NCI-H1694 (cell line): Measurements from ENCODE around the gene PLSCR3.
"Not testable (repeated sequence)": the region's sequence is repeated elsewhere in the genome, so short reads cannot be mapped to it uniquely, and the experiment has no call there.

Experiments
- DNase-seq: peaks from one replicate; lab custom pipeline; 2025; lab: John Stamatoyannopoulos, UW

PLSCR3 gene

DNA sequence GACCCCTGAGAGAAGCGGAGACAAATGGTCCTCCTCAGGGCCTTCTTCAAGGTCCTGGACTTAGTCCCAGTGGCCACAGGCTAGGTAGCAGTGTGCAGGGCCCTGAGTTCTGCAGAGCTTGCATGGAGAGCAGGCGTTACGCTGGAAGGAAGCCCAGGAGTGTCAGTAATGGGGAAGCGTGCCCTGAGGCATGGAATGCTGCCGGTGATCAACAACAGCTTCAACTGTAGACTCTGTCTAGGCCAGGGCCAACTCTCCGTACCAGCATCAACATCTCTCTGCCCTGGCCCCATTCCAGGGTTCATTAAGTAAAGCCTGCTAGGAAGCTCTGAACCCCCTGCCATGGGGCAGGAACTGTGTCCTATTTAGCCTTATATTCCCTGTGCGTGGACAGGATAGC, 14.0 kb downstream of the PLSCR3 start:
- DNase-seq: peak; percentile 37

DNA sequence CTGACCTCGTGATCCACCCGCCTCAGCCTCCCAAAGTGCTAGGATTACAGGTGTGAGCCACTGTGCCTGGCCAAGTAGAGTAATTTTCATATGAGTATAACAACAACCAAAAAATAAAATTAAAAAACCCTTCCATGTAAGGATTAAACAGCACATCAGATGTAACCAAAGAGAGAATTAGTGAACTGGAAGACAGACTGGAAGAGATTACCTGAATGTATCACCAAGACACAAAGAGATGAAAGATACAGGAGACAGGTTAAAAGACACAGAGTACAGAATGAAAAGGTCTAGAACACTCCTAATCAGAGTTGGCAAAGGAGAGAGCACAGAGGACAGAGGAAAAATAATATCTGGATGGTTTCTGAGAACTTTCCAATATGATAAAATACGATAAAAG, 15.2 kb downstream of the PLSCR3 start:
- no peak for DNase-seq

DNA sequence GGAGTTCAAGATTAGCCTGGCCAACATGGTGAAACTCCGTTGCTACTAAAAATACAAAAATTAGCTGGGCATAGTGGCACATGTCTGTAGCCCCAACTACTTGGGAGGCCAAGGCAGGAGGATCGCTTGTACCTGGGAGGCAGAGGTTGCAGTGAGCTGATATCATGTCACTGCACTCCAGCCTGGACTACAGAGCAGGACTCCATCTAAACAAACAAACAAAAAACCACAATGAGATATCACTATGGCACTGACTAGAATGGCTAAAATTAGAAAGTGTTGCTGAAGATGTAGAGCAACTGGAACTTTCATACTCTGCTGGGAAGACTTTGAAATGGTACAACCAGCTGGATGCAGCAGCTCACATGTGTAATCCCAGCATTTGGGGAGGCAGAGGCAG, 20.0 kb downstream of the PLSCR3 start:
- DNase-seq: no peak

DNA sequence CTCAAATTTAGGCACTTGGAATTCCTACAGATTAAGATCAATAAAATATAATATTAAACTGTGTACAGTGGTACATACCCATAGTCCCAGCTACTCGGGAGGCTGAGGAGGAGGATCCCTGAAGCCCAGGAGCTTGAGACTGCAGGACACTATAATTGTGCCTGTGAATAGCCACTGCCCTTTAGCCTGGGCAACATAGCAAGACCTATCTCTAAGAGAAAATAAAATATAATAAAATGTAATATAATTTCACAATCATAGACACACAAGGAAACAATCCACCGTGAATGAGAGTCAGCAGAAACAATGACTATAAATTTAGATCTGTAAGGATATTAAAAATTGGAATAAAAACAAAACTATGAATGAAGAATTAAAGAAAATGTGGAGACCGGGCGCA, 23.5 kb downstream of the PLSCR3 start:
- DNase-seq: no peak

DNA sequence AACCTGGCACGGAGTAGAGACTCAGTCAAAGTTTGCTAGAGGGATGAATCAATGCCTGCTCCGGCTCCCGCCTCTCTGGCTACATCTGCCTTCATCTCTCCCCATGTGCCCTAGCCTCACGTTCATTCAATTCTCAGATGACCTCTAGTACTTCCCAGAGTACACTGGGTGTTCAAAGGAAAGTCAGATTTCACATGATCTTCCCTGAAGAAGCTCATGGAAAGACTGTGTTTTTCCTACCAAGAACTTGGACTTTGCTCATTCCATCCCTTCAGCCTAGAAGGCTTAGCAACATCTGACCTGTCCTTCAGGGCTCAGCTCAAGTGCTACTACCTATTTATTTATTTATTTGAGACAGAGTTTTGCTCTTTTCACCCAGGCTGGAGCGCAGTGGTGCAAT, 24.5 kb downstream of the PLSCR3 start:
- DNase-seq: no peak

DNA sequence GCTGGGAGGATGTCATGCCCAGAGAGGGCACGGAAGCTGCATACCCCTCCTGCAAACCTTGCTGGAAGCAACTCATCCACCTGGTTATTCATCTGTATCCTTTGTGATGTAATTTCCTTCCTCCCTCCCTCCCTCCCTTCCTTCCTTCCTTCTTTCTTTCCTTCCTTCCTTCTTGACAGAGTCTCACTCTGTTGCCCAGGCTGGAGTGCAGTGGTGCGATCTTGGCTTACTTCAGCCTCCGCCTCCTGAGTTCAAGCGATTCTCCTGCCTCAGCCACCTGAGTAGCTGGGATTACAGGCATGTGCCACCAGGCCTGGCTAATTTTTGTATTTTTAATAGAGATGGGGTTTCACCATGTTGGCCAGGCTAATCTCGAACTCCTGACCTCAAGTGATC, 25.7 kb downstream of the PLSCR3 start:
- DNase-seq: not testable (repeated sequence)

DNA sequence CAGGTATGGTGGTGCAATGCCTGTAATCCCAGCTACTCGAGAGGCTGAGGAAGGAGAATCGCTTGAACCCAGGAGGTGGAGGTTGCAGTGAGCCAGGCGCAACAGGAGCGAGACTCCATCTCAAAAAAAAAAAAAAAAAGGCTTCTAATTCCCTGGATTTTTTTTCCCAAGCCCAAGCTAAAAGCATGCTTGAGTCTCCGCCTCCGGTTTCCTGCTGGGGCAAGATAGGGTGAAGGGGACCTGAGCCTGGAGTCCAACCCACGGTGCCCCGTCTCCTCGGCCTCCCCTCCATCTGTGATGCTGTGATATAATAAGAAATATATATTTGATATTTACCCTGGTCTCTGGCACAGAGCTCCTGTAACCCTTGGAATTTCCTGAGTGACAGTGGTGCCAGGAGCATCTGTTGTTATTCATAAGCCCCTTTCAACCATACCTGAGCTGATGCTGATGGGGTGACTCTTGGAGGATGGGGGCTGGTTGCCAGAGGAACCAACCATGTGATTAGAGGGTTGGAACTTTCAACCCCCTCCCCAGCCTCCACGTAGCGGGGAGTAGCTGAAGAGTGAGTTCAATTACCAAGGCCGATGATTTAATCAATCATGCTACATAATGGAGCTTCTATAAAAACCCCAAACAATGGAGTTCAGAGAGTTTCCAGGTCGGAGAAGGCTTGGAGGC, 26.3 kb downstream of the PLSCR3 start:
- DNase-seq: no peak

DNA sequence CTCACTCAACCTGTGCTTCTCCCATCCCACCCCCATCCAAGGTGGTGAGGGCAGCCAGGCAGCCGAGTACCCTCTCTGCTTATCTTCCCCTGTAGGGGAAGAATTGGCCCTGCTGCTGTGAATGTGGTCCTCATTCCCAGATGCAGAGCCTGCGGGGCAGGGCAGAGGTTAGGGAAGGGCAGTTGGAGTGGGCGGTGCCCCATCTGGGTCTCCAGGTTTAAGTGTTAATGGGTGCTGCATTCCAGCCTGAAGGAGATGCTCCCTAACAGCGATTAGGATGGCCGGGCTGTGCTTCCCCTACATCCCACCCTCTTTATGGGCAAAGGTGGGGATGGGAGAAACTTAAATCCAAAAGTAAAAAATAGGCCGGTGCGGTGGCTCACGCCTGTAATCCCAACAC, 27.2 kb downstream of the PLSCR3 start:
- no peak for DNase-seq

DNA sequence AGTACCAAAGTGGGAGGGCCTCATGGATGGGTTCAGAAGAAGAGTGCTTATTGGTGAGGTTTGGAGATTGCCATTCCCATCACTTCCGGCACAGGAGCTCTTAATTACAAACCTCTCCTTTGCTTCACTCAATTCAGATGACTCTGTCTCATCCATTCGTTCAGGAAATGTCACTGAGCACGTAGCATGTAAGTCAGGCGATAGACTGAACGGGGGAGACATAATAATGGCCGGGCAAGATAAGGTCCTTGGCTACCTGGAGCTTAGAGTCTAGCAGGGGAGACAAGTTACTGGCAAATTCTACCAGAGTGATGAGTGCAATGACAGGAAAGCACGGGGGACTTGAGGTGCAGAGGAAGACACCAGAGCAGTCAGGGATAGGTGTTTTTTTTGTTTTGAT, 28.4 kb downstream of the PLSCR3 start:
- not testable (repeated sequence) for DNase-seq

DNA sequence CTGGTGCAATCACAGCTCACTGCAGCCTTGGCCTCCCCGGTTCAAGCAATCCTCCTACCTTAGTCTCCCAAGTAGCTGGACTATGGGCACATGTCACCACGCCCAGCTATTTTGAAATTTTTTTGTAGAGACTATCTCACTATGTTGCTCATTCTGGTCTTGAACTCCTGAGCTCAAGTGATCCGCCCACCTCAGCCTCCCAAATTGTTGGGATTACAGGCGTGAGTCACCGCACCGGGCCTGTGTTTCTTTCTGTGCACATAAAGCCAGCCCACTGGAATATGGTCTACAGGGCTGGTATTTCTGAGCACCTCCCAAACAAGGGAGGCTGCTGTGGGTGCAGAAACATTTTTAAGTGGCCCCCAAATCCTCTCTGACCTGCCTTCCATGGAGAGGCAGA, 31.0 kb downstream of the PLSCR3 start:
- no peak for DNase-seq

DNA sequence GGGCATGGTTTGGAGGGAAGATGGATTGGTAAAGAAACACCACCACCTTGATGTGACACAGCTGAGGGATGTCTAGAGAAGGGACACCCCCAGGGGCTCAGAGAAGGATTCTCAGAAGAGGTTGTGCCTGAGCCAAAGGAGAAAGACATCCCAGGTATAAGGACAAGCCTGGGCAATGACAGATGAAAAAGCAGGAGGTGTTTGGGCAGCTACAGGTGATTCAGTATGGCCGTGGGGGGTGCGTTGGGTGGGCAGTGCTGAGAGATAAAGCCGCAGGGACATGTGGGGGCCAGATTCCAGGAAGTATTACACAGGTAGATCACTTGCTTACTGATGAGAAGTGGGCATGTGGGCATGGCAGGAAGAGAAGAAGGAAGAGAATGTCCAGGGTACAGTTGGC, 32.4 kb downstream of the PLSCR3 start:
- DNase-seq: no peak

DNA sequence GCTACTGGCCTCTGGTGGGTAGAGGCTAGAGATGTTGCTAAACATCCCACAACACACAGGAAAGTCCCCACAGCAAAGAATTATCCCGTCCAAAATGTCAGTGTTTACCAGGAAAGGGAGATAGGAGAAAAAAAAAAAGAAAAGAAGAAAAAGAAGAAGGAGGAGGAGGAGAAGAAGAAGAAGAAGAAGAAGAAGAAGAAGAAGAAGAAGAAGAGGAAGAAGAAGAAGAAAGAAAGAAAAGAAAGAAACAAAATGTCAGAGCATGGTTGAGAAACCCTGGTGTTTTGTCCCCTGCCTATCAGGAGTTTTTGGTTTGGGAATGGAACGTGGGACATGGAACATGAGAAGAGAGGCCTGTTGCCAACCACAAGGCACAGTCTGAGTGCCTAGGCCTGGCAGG, 36.9 kb downstream of the PLSCR3 start:
- no peak for DNase-seq

DNA sequence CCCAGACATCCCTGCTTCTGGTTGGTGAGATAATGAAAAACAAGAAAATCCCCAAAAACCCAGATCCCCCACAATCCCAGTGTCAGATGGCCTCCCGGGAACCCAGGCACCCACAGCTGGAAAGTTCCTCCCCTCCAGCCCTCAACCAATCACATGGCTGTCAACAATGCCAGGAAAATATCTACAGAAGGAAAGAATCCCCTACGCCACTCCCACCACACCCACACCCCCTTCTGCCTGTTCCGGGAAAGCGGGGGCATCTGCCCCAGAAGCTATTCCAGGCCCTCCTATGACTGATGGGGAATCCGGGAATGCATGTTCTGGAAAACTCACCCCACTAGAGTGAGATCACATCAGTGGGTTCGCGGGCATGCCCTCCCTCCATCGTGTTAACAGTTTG, 37.6 kb downstream of the PLSCR3 start:
- no peak for DNase-seq

DNA sequence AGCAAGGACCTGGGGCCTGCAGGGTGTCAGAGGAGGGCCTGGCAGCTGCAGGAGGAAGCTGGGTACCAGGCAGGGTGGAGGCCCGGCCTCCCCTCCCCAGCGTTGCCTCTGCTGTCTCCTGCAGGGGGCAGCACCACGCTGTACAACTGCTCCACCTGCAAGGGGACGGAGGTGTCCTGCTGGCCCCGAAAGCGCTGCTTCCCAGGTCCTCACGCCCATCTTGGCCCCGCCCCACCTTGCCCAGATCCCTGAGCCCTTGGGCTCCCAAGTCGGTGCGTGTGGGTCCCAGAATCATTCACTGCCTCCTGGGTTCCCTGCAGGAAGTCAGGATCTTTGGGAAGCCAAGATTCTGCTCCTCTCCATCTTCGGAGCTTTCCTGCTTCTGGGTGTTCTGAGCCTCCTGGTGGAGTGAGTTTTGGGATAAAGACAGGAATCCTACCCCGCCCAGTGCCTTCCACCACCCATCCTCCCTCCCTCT, 38.2 kb downstream of the PLSCR3 start:
- peak; percentile 73 for DNase-seq

DNA sequence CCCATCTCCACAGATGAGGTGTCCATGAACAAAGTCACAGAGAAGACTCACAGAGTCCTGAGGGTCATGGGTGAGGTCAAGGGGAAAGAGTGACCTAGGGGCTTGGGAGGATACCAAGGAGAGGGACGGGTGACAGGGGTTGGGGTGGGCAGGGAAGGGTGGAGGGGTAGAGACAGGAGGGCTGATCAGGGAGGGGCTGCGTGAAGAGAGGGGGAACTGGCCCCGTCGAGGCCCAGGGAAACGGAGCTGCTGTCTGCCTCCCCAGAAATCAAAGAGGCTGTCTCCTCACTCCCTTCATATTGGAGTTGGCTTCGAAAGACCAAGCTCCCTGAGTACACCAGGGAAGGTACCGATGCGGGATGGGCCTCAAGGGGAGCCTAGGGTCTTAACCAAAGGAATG, 38.8 kb downstream of the PLSCR3 start:
- DNase-seq: no peak

DNA sequence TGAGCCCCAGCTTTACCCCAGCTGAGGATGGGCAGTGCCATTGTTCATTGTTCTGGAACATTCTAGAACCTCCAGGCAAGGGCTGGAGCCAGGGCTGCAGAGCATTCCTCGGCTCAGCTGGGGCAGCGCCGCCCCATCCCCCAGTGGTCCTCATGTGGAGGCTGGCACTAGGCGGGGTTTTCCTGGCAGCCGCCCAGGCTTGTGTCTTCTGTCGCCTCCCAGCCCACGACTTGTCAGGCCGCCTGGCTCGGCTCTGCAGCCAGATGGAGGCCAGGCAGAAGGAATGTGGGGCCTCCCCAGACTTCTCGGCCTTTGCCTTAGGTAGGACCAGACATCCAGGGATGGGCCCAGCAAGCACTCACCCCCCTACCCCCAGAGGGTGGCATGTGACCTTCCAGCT, 39.3 kb downstream of the PLSCR3 start, which contains the start of gene TMEM95:
TMEM95 (plus strand) TSS at position 104 of the 400 bp plus-strand sequence; CDS start at position 153, 49 bp downstream.
- peak; percentile 57 for DNase-seq

DNA sequence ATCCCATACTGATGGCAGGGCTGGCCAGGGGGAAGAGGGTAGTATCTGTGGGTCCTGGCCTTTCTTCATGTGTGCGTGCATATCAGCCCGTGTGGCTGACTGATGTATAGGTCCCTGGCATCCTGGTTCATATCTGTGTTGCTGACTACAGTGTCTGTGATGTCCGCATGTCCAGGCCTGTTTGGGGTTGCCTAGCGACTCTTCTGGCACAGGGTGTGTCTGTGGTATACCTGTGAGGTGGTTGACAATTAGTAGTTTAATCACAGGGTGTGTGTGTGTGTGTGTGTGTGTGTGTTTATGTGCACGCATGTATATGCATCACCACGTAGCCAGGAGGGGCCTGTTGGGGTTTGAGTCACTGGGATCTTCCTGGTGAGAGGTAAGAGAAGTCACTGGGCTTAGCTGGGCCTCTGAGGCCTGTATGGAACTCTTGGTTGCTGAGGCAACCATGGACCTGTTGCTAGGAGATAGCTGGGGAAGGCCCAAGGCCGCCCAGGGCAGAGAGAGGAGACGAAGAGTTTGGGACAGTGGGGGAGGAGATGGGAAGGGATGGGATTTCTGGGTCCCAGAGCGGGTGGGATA, 40.0 kb downstream of the PLSCR3 start:
- peak; percentile 11 for DNase-seq

DNA sequence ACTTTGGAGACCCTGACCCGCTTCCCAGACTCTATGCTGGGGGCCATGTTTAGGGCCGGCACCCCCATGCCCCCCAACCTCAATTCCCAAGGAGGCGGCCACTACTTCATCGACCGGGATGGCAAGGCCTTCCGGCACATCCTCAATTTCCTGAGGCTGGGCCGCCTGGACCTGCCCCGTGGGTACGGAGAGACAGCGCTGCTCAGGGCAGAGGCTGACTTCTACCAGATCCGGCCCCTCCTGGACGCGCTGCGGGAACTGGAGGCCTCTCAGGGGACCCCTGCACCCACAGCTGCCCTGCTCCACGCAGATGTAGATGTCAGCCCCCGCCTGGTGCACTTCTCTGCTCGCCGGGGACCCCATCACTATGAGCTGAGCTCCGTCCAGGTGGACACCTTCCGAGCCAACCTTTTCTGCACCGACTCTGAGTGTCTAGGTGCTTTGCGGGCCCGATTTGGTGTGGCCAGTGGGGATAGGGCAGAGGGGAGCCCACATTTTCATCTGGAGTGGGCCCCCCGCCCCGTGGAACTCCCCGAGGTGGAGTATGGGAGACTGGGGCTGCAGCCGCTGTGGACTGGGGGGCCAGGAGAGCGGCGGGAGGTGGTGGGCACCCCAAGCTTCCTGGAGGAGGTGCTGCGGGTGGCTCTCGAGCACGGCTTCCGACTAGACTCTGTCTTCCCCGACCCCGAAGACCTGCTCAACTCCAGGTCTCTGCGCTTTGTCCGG, 41.3 kb downstream of the PLSCR3 start:
- no peak for DNase-seq

DNA sequence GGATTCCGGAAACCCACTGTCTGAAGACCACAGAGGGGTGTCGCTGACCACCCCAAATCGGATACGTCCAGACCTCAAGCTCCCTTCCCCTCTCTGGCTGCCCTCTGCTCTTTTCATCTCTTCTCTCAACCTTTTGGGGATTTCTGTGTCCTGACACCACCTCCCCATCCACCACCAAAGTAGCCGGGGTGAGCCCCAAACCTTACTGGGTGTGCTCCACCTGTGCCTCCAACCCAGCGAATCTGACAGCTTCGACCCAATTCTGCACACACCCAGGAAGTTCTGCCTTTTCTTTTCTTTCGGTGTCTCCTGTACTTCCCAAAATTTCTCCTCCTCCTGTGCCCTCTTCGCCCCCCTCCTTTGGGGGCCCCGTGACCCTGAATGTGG, 41.8 kb downstream of the PLSCR3 start:
- DNase-seq: no peak

DNA sequence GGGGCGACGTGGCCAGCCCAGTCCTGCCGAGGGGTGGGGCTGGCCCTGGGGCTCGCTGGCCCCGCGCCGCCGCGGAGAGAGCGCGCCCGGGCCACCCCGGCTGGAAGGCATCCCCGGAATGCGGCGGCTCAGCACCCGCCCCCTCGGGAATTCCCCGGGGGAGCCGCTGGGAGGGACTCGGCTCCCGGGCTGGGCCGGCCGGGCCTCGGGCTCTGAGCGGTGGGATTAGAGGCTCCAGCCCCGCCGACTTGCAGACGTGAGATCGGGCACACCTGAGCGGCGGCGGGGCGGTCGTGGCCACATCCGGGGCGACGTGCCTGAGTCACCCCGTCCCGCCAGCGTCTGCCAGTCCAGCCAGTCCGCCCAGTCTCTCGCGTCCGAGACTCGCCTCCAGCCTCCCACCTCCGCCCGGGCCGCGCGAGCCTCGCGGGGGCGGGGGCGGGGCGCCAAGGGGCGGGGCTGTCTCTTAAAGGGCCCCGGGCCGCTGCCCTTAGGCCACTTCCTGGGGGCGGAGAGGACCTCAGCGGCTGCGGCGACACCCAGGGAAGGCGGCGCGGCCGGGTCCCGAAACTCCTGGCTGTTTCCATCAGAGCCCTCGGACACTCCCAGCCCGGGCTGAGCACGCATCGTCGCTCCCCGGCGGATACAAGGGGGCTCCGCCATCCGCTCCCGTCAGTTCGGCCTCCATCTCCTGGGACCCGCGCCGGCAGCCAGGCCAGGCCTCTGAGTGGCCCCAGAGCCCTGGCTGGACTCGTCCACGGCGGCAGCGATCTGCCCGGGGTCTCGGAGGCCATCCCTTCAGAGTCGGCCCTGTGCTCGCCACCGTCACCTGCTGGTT, 42.4 kb downstream of the PLSCR3 start, which contains the start of gene KCTD11:
KCTD11 (plus strand) TSS at position 498 of the 838 bp plus-strand sequence.
- DNase-seq: no peak

DNA sequence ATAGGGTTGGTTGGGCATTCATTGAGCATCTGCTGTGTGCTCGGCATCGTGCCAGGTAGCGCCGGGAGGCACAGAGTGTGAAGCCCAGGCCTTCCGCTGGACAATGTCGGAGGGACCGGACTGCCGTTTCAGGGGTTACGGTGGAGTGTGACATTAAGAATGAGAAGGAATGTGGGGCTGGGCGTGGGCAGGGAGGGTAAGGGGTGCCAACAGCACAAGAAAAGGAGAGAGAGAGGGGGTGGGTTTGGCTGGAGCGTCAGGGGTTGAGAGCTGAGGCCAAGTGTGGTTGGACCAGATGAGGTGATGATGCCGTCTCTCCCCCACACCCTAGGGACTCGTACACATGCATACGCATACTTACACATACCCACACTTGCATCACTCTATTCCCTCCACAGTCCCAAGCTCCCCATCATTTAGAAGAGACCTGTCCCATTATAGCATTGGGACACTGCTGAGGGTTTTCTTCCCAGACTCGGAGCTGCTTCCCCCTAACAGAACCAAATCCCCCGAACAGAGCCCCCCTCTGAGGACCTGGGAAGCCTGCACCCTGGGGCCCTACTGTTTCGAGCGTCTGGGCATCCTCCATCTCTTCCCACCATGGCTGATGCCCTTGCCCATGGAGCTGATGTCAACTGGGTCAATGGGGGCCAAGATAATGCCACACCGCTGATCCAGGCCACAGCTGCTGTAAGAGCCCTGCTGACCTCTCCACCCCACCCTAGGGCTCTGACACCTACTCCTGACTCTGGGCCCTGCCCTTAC, 45.7 kb downstream of the PLSCR3 start:
- no peak for DNase-seq
